SHP77 (cell line): Measurements from ENCODE around the gene SH3D19.
"Not testable (repeated sequence)": the region's sequence is repeated elsewhere in the genome, so short reads cannot be mapped to it uniquely, and the experiment has no call there.

ENCODE experiments used
- DNase-seq, 2 experiments: peaks; one replicate each; lab custom pipeline; 2025; lab: John Stamatoyannopoulos, UW

Gene SH3D19

DNA sequence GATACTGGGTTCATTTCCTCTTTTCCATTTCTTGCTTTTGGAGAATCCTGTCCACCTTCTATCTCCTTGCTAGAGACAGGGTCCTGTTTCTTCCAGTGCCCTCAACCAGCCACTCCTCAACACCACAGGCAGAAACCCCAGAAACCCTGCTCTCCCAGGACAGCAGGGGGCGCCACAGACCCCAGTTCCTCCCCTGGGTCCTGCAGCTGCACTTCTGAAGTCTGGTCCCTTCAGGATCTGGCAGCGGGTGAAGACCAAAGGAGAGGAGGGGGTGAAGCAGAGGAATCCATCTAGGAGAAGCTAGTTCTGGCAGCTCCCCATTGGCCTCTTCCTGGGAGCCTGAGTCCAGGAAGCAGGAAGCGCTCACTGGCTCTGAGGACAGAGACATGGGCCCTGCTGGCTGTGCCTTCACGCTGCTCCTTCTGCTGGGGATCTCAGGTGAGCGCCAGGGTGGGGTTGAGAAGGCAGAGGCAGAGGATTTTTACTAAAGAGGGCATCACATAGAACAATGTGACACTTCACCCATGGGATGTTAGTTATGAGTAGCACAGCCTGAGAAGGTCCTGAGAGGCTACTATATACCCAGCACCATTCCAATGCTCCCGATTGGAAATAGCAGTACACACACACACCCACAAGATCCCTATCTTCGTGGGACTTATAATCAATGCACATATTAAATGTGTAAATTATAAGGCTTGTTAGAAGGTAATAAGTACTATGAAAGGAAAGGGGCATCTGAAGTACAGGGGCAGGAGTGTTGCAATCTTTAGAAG is 48.4 kb downstream of the SH3D19 start, which contains the start of gene PRSS48:
TSS of gene PRSS48 (plus strand) at position 375 of the 776 bp plus-strand sequence. CDS start at position 387, 12 bp downstream.
- DNase-seq: peak in 1 of 2 experiments; percentile 3

DNA sequence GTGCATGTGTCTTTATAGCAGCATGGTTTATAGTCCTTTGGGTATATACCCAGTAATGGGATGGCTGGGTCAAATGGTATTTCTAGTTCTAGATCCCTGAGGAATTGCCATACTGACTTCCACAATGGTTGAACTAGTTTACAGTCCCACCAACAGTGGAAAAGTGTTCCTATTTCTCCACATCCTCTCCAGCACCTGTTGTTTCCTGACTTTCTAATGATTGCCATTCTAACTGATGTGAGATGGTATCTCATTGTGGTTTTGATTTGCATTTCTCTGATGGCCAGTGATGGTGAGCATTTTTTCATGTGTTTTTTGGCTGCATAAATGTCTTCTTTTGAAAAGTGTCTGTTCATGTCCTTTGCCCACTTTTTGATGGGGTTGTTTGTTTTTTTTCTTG is 56.5 kb downstream of the SH3D19 start:
- not testable (repeated sequence) for DNase-seq

DNA sequence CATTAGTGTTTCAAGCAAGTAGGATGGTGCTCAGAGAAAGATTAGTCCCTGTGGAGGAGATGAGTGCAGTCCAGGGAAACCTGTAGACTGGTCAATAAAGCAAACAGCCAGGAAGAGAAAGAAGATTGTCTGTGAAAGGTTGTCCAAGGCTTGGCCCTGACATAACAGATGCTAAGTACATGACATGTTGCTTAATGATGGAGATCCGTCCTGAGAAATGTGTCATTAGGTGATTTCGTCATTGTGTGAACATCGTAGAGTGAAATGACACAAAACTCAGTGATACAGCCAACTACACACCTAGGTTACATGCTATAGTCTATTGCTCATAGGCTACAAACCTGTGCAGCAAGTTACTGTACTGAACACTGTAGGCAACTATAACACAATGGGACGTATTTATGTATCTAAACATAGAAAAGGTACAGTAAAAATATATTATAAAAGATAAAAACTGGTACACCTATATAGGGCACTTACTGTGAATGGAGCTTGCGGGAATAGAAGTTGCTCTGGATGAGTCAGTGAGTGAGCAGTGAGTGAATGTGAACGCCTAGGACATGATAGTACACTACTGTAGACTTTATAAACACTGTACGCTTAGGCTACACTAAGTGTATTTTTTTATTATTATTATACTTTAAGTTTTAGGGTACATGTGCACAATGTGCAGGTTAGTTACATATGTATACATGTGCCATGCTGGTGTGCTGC is 57.4 kb downstream of the SH3D19 start:
- no peak for DNase-seq

DNA sequence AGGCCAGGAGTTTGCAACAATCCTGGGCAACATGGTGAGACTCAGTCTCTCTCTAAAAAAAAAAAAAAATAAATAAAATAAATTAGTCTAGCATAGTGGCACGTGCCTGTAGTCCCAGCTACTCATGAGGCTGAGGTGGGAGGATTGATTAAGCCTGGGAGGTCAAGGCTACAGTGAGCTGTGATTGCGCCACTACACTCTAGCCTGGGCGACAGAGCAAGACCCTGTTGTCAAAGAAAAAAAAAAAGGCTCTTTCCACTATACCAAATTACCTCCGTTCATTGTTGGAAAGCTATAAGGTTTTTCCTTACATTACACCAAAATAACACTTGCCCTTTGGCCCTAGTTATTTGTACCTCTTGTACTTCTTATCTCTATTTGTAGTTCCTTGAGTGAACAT is 58.3 kb downstream of the SH3D19 start:
- DNase-seq: no peak

DNA sequence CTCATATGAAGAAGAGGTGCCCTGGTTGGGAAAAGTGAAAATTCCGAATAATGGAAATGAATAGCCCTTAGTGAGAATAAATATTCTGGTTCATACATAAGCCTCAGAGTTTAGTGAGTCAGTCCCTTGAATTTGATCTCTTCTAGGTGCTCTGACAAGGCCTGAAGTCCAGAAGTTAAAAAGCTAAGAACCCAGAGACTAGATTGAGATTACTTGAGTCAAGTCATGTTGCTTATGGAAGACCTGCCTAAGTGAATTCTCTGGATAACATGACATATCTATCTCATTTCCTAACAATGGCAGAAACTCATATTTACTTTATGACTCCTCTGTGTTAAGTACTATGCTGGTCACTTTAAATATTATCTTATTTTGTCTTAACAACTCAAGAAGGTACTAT is 58.9 kb downstream of the SH3D19 start:
- no peak for DNase-seq

DNA sequence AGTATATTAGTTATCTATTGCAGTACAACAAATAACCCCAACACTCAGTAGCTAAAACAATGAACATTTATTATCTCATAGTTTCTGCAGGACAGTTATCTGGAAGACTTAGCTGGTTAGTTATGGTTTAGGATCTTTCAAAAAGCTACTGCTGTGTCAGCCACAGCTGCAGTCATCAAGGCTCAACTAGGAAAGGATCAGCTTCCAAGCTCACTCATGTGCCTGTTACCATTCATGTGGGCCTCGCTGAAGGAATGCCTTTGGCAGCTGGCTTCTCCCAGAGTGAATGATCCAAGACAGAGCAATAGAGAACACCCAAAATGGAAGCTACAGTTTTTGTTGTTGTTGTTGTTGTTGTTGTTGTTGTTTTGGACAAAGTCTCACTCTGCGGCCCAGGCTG is 62.0 kb downstream of the SH3D19 start:
- no peak for DNase-seq

DNA sequence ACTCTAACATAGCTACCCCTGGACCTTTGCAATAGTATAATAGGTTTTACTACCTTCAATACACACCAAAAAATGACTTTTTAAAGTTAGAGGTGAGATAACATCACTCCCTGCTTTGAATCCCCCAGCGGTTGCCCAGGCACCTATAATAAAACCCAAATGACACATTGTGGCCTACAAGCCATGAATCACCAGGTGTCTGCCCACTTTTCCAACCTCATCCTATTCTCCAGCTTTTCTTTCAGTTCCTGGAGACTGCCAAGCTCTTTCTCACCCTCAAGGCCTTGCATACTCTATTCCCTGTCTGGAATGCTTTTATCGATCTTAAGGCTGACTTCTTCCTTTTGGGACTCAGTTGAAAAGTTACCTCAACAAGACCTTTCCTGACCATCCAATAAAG is 64.9 kb downstream of the SH3D19 start:
- no peak for DNase-seq

DNA sequence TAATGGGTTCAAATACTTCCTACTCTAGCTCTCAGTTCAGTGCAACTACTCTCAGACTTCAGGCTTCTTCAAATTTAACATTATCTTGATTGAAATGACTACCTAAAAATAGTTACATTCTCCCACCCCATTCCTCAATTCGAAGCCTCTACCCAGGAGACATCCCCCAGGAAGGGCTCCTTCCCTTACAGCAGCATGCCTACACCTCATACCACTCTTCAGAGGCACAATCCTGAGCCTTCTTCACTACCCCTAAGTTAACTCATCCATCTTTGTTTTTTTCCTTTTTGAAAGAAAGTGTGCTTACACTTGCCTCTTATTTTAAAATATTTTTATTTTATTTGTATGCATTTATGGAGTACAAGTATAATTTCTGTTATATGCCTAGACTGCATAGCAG is 65.7 kb downstream of the SH3D19 start:
- no peak for DNase-seq

DNA sequence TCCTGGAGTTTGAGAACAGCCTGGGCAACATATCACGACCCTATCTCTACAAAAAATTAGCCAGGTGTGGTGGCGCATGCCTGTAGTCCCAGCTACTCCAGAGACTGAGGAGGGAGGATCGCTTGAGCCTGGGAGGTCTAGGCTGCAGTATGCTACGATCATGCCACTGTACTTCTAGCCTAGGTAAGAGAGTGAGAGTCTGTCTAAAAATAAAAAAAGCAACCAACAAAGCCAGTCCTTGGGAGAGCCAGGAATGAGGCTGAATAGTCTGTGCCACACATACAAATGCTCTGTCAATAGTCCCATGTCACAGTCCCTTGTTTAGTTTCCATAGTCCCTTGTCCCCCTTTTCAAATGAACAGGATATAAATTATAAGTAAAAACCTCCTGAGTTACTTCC is 67.7 kb downstream of the SH3D19 start:
- no peak for DNase-seq

DNA sequence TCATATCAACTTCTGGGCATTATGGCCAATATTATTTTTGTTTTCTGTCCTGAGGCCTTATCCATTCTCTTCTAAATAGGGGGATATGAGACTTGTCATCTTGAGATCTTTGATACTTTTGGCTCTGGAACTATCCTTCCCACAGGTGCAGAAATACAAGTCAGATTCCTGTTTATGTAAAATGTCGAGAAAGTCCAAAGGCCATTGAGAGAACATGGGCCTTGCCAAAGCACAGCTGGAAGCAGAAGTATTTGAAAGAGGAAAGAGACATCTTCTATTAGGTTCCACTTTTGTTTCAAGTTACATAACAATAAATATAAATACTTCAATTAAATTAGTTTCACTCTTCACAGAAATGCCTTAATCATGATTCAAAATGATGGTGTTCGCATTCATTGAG is 69.3 kb downstream of the SH3D19 start:
- DNase-seq: no peak

DNA sequence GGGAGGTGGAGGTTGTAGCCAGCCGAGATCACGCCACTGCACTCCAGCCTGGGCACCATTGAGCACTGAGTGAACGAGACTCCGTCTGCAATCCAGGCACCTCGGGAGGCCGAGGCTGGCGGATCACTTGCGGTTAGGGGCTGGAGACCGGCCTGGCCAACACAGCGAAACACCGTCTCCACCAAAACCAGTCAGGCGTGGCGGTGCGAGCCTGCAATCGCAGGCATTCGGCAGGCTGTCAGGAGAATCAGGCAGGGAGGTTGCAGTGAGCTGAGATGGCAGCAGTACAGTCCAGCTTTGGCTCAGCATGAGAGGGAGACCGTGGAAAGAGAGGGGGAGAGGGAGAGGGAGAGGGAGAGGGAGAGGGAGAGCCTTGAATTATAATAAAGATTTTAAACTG is 69.7 kb downstream of the SH3D19 start:
- not testable (repeated sequence) for DNase-seq

DNA sequence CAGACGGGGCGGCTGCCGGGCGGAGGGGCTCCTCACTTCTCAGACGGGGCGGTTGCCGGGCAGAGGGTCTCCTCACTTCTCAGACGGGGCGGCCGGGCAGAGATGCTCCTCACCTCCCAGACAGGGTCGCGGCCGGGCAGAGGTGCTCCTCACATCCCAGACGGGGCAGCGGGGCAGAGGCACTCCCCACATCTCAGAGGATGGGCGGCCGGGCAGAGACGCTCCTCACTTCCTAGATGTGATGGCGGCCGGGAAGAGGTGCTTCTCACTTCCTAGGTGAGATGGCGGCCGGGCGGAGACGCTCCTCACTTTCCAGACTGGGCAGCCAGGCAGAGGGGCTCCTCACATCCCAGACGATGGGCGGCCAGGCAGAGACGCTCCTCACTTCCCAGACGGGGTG is 70.2 kb downstream of the SH3D19 start:
- DNase-seq: not testable (repeated sequence)

DNA sequence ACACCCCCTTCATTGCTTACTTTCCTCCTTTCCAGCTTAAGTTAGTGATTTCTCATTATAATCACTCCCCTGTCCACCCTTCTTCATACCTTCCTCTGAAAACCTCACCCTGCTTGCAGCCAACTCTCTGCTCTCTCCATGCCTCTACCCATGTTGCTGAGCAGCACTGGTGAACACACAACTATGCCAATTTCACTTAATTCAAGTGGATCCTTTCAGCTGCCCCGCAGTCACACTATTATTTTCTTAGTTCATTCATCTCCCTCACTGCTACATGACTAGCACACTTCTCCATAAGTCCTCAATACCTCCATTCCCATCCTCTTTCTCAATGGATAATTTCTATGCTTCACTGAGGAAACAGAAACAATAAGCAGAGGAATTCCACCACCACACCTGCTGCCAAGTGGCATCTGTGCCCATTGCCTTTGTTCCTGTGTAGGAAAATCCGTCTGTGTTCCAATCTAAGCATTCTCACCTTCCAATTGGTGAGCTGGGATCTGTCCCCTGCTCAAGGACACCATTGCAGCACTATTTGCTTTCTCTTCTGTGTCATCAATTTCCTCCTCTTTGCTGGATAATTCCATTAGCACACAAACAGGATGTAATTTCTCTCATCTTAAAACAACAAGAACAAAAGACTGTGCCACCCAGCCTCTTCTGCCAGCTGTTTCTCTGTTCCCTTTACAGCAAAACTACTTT is 73.7 kb downstream of the SH3D19 start:
- DNase-seq: no peak

DNA sequence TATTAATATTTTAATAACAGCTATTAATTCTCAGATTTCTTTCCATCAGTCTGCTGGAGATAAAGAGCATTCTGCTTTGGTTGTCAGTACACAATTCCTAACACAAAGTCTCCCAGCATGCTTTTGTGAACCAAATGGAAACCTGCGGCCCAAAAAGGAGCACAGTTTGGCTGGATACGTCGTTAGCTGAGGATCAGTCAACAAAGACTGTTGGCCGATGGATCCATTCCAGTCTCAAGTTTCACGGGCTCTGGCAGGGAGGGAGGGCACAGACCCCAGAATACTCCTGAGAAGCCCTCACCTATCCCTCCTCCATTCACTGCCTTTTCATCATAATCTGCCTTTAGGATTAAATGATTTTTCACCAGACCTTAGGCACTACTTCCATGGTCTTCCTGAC is 74.7 kb downstream of the SH3D19 start:
- no peak for DNase-seq

DNA sequence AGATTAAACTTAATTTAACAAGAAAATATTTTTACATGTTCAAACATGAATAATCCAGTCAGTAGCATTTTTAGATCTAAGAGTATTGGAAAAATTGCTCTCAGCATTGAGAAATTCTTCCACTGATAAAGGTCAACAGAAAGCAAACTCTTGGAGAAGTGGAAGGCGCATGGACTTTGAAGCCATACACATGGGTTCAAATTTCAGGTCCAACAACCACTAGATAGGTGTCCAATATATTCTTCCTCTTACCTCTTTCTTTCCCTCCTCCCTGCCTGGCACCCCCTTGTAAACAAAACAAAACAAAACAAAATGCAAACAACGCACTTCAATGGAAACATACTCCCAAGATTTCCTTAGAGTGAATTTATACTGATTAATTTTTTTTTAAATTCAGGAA is 76.9 kb downstream of the SH3D19 start:
- no peak for DNase-seq

DNA sequence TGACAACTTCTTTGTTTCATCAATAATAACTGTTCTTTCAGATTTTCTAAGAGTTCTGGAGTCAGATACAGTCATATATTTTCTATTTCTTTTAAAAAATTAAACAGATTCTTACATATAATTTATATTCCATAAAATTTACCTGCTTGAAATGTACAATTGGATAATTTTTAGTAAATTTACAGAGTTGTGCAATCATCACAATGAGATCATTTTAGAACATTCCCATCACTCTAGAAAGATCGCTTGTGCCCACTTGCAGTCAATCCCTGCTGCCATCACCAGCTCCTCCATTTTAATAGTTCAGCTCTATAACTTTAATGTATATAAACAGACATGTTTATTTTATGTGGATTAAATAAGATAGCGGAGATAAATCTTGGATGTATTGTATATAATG is 78.0 kb downstream of the SH3D19 start:
- no peak for DNase-seq

DNA sequence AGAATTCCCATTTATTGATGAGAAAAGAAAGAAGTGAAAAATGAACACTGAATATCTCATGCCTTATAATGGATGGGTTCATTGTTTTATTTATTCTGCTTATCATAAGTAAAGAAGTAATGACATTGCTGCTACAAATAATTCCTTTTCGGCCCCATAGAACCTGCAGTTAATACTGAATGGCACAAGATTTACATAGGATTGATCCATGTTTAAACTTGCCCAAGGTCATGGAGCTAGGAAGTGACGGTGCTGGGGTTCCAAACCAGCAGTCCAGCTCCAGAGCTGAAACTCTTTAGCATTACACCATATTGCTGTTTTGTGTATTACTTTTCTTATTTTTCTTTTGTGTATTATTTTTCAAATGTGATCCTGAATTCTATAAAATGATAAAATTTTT is 78.7 kb downstream of the SH3D19 start:
- no peak for DNase-seq

DNA sequence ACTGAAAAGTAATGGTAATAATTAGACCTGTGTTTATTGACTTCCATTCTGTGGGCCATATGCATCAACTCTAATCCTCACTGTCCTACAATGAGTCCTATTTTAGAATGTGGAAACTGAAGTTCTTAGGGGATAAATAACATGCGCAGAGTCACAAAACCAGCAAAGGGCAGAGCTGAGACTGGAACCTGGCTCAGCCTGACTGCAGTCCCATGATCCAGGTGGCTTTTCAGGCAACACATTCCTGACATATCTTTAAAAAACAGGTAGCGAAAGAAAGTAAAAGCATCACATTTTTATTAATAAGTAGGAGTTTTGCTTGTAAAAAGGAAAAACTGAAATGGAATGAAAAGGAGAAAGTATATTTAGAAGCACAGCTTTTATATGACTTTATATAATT is 83.1 kb downstream of the SH3D19 start:
- DNase-seq: no peak

DNA sequence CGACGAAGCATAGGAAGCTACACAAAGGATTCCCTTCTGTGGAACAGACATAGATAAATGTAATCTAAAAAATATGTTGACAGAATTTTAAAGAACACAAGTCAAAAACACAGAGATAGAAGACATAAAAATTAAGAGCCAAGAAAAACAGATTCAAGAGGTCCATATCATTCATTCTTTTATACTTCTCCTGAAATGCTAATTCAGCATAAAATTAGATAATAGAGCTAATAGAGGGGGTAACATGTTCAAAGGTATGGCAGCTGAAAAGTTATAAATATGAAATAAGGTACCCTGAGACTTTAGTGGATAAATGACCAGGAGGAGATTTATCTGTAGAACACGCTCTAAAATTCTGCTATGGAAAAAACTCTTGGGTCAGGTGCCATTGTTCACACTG is 85.8 kb downstream of the SH3D19 start:
- no peak for DNase-seq

DNA sequence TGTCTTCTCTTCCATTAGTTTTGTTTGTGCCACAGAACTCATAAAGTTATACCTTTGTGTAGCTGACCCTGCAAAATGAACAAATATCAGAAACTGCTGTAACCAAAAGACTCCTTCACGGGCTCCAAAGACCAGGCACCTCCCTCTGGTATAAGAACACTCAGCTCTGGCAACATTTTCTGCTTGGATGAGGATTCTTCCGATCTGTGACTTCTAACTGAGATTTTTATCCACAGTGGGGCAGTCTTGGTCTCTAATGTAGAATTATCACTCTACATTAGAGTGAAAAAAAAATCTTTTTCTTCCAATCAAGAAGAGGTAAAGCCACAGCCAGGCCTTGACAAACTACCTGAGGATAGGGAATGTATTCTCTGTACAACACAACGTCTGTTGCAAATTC is 86.9 kb downstream of the SH3D19 start:
- no peak for DNase-seq

DNA sequence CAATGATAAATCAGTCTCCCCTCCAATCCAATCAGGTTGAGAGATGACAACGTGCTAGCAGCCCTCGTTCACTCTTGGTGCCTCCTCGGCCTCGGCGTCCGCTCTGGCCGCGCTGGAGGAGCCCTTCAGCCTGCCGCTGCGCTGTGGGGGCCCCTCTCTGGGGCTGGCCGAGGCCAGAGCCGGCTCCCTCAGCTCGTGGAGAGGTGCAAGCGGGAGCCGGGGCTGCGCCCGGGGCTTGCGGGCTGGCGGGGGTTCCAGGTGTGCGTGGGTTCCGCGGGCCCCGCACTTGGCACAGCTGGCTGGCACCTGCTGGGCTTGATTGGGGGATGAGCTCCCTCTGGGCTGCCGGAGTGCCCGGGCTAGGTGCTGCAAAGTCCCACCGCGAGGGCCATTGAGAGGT is 89.4 kb downstream of the SH3D19 start:
- no peak for DNase-seq

DNA sequence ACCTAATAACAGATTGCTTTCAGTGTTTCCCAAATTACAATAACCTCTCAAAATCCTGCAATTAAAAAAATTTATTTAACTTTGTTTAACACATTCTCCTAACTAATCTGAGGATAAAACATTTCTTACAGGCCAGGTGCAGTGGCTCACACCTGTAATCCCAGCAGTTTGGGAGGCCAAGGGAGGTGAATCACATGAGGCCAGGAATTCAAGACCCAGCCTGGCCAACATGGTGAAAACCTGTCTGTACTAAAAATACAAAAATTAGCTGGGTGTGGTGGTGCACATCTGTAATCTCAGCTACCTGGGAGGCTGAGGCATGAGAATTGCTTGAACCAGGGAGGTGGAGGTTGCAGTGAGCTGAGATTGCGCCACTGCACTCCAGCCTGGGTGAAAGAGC is 90.0 kb downstream of the SH3D19 start:
- DNase-seq: not testable (repeated sequence)

DNA sequence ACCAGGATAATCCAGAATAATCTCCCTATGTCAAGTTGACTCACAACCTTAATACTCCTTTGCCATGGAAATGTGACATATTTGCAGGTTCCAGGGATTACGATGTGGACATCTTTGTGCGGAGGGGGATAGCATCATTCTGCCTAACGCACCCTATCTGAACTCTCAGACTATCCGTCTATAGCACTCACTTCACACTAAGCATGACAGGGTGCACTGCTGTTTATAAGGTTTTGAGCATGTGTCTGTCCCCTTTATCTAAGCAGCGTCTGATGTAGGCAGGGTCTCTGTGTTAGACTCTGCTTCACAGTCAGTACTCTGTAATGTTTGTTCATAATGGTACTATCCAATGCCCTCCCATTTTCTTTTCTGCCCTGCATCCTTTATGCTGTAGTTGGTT is 91.8 kb downstream of the SH3D19 start:
- no peak for DNase-seq
